ENCODE data around the gene DLG2.

DLG2 gene

GRCh38 chr11:84817998-84818397 is 809.1 kb downstream of the DLG2 start:
- TF ChIP-seq MAX (IDR thresholded peaks at IDR 0.05), result no peak
- TF ChIP-seq CEBPB (IDR thresholded peaks at IDR 0.05), result no peak
- TF ChIP-seq TAF1 (IDR thresholded peaks at IDR 0.05; ENCODE audit: low read depth), result no peak
- TF ChIP-seq NFIC (IDR thresholded peaks at IDR 0.05), result no peak
- TF ChIP-seq ZBTB7A (IDR thresholded peaks at IDR 0.05; ENCODE audit: low read depth), result no peak
- no peak for TF ChIP-seq RAD21 (IDR thresholded peaks at IDR 0.05; ENCODE audit: low read depth)
- TF ChIP-seq EGR1 (IDR thresholded peaks at IDR 0.05), result no peak
- no peak for TF ChIP-seq TCF12 (IDR thresholded peaks at IDR 0.05; ENCODE audit: low read depth)
- no peak for TF ChIP-seq REST (IDR thresholded peaks at IDR 0.05; ENCODE audit: low read depth)
- TF ChIP-seq FOXM1 (IDR thresholded peaks at IDR 0.05; ENCODE audit: borderline replicate concordance, low read depth), result no peak
- TF ChIP-seq EP300 (IDR thresholded peaks at IDR 0.05; ENCODE audit: borderline replicate concordance), result no peak
- no peak for TF ChIP-seq TEAD4 (IDR thresholded peaks at IDR 0.05)

- TF ChIP-seq REST (IDR thresholded peaks at IDR 0.05; ENCODE audit: low read depth) (no peak), CEBPB (IDR thresholded peaks at IDR 0.05) (no peak), NFIC (IDR thresholded peaks at IDR 0.05) (no peak), TCF12 (IDR thresholded peaks at IDR 0.05; ENCODE audit: low read depth) (no peak), CREB1 (IDR thresholded peaks at IDR 0.05; ENCODE audit: low read depth) (no peak)
Measured at GRCh38 chr11:84812471-84812969, 814.6 kb downstream of the DLG2 start.

- TF ChIP-seq ZBTB7A (IDR thresholded peaks at IDR 0.05; ENCODE audit: low read depth) (no peak), TCF12 (IDR thresholded peaks at IDR 0.05; ENCODE audit: low read depth) (no peak), TEAD4 (IDR thresholded peaks at IDR 0.05) (no peak), YY1 (IDR thresholded peaks at IDR 0.05; ENCODE audit: low read depth) (no peak), RAD21 (IDR thresholded peaks at IDR 0.05; ENCODE audit: low read depth) (no peak), FOXM1 (IDR thresholded peaks at IDR 0.05; ENCODE audit: borderline replicate concordance, low read depth) (no peak), REST (IDR thresholded peaks at IDR 0.05; ENCODE audit: low read depth) (no peak), CREB1 (IDR thresholded peaks at IDR 0.05; ENCODE audit: low read depth) (no peak), CEBPB (IDR thresholded peaks at IDR 0.05) (no peak), EP300 (IDR thresholded peaks at IDR 0.05; ENCODE audit: borderline replicate concordance) (no peak), NFIC (IDR thresholded peaks at IDR 0.05) (no peak), USF1 (IDR thresholded peaks at IDR 0.05) (no peak), MAX (IDR thresholded peaks at IDR 0.05) (no peak), EGR1 (IDR thresholded peaks at IDR 0.05) (no peak), TAF1 (IDR thresholded peaks at IDR 0.05; ENCODE audit: low read depth) (no peak)
Measured at GRCh38 chr11:84806354-84806753, 820.8 kb downstream of the DLG2 start.

GRCh38 chr11:84804041-84804440 is 823.1 kb downstream of the DLG2 start:
- TF ChIP-seq EP300 (IDR thresholded peaks at IDR 0.05; ENCODE audit: borderline replicate concordance) (no peak), YY1 (IDR thresholded peaks at IDR 0.05; ENCODE audit: low read depth) (no peak), REST (IDR thresholded peaks at IDR 0.05; ENCODE audit: low read depth) (no peak), NFIC (IDR thresholded peaks at IDR 0.05) (no peak)
